H1 (cell line): ENCODE data around the gene TRABD2B.

ENCODE experiments used
- BACH1 ChIP-seq: IDR thresholded peaks from 2 replicates; pipeline ENCODE4 v1.6.1; 2012; ENCODE audit warnings: low read length, improper control_type of control experiment
- JUN ChIP-seq: IDR thresholded peaks from 2 replicates; pipeline ENCODE4 v1.6.1; 2011; ENCODE audit warnings: low read depth, mild to moderate bottlenecking, improper control_type of control experiment, low read length
- RAD21 ChIP-seq, 2 experiments: IDR thresholded peaks in 1 of 2; conservative IDR thresholded peaks in 1 of 2; 2 replicates each; pipeline ENCODE4 v1.6.1; 2011; ENCODE audit warnings: low read depth in 2 of 2, low read length in 2 of 2, improper control_type of control experiment in 1 of 2, inconsistent platforms in 1 of 2, mild to moderate bottlenecking in 1 of 2, moderate library complexity in 1 of 2
- SP2 ChIP-seq: IDR thresholded peaks from 2 replicates; pipeline ENCODE4 v1.6.1; 2012; ENCODE audit warnings: mild to moderate bottlenecking, low read length, inconsistent platforms
- USF2 ChIP-seq: IDR thresholded peaks from 2 replicates; pipeline ENCODE4 v1.6.1; 2011; ENCODE audit warnings: low read length, improper control_type of control experiment
- YY1 ChIP-seq: IDR thresholded peaks from 2 replicates; pipeline ENCODE4 v1.6.1; 2011; ENCODE audit warnings: low read depth, mild to moderate bottlenecking, low read length
- TF ChIP-seq, protein P1 (sequence below), 3 experiments: IDR thresholded peaks; 1 replicate in 2 of 3; 2 replicates in 1 of 3; pipeline versions ENCODE4 v1.5.1 to v1.6.1; 2011; ENCODE audit warnings: low read length in 3 of 3, mild to moderate bottlenecking in 3 of 3, inconsistent platforms in 2 of 3, low read depth in 1 of 3, moderate library complexity in 1 of 3; ENCODE audit not compliant: insufficient read depth in 1 of 3; ENCODE audit errors: control extremely low read depth in 1 of 3

DNA sequence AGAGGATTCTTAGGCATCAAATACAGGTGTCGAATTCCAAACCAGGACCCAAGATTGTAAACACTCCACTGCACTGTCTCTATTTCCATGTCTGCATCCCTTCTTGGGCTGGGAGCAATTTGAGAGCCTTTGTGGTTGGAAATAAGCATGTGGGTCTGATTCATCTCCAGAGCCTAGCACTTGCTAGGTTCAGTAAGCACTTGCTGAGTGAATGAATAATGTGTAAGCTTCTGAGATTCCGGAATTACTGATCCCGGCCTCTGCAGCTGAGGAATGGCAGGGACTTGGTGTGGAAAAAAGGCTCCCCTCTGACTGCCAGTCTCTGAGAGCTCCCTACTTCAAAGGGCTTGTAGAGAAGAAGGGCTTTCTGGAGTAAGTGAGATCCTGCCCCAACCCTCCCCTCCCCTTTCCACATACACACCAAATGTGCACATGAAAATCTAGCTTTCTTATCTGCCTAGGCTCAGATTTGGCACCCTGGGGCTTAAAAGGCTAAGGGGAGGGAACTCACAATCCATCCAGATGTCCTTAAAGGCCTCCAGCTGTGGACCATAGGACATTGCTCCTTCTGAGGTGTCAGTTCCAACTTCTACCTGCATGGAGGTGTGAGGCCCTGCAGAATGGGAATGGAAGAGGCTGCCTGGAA lies 39.6 kb upstream of the TRABD2B start:
- TF ChIP-seq, protein P1, sequence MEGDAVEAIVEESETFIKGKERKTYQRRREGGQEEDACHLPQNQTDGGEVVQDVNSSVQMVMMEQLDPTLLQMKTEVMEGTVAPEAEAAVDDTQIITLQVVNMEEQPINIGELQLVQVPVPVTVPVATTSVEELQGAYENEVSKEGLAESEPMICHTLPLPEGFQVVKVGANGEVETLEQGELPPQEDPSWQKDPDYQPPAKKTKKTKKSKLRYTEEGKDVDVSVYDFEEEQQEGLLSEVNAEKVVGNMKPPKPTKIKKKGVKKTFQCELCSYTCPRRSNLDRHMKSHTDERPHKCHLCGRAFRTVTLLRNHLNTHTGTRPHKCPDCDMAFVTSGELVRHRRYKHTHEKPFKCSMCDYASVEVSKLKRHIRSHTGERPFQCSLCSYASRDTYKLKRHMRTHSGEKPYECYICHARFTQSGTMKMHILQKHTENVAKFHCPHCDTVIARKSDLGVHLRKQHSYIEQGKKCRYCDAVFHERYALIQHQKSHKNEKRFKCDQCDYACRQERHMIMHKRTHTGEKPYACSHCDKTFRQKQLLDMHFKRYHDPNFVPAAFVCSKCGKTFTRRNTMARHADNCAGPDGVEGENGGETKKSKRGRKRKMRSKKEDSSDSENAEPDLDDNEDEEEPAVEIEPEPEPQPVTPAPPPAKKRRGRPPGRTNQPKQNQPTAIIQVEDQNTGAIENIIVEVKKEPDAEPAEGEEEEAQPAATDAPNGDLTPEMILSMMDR (IDR thresholded peaks at IDR 0.05; ENCODE audit: control extremely low read depth in 1 of 3, insufficient read depth in 1 of 3, low read depth in 1 of 3, low read length in 3 of 3) = no peak
- TF ChIP-seq JUN = no peak
- TF ChIP-seq YY1 = no peak
- TF ChIP-seq USF2 = no peak
- TF ChIP-seq BACH1 = no peak
- TF ChIP-seq RAD21 (IDR thresholded peaks at IDR 0.05 in 1 of 2, conservative IDR thresholded peaks at IDR 0.05 in 1 of 2; ENCODE audit: low read depth in 2 of 2, low read length in 2 of 2) = no peak
- no peak for TF ChIP-seq SP2
